Measurements from ENCODE around the gene ADAM8. TPM values are rescaled to one million over a fixed set of nuclear protein-coding genes. Genes with fewer than 3 reads are reported as not detected.

The ADAM8 gene
- polyA plus RNA-seq, 3 donors: 1.0 to 1.6 (median 1.3) TPM

- no peak for DNase-seq (ENCODE audit: low read depth in 3 of 3, low spot score in 2 of 3)
These were observed 61.1 kb downstream of the ADAM8 start for GRCh38 chr10:133215586-133215985.

GRCh38 chr10:133214468-133215410, 61.9 kb downstream of the ADAM8 start:
- no peak for DNase-seq (ENCODE audit: low read depth in 3 of 3, low spot score in 2 of 3)

GRCh38 chr10:133213641-133214467, 62.8 kb downstream of the ADAM8 start:
- no peak for DNase-seq (ENCODE audit: low read depth in 3 of 3, low spot score in 2 of 3)

- no peak for DNase-seq (ENCODE audit: low read depth in 3 of 3, low spot score in 2 of 3)
These were observed 63.7 kb downstream of the ADAM8 start for GRCh38 chr10:133212853-133213494.

Other genes starting within 250 kb of the ADAM8 start
- gene ADGRA1, start 188.9 kb downstream of the ADAM8 start, polyA plus RNA-seq (ENCODE audit: insufficient read length in 3 of 3): 1 to 10 TPM; 1.2 to 1.7 (median 1.5) TPM
- 1 to 10 TPM; 4.1 to 5.5 (median 4.2) TPM for gene KNDC1, start 116.6 kb downstream of the ADAM8 start, polyA plus RNA-seq (ENCODE audit: insufficient read length in 3 of 3)
- not detected for gene UTF1, start 46.7 kb downstream of the ADAM8 start, polyA plus RNA-seq (ENCODE audit: insufficient read length in 3 of 3)
- gene VENTX, start 39.0 kb downstream of the ADAM8 start, polyA plus RNA-seq (ENCODE audit: insufficient read length in 3 of 3): under 1 TPM; 0.04 to 0.17 (median 0.14) TPM
- 10 to 100 TPM; 53.6 to 60.4 (median 56.3) TPM for gene TUBGCP2, start 32.0 kb upstream of the ADAM8 start, polyA plus RNA-seq (ENCODE audit: insufficient read length in 3 of 3)
- gene ZNF511, start 32.0 kb upstream of the ADAM8 start, polyA plus RNA-seq (ENCODE audit: insufficient read length in 3 of 3): 10 to 100 TPM; 33.1 to 42.2 (median 34.2) TPM
- not detected for gene CALY, start 60.0 kb upstream of the ADAM8 start, polyA plus RNA-seq (ENCODE audit: insufficient read length in 3 of 3)
- 1 to 10 TPM; 3.3 to 7.1 (median 5.7) TPM for gene PRAP1, start 70.5 kb upstream of the ADAM8 start, polyA plus RNA-seq (ENCODE audit: insufficient read length in 3 of 3)
- gene FUOM, start 81.2 kb upstream of the ADAM8 start, polyA plus RNA-seq (ENCODE audit: insufficient read length in 3 of 3): 10 to 100 TPM; 13.3 to 19.7 (median 17.2) TPM
- 100 to 1,000 TPM; 120 to 146 (median 134) TPM for gene ECHS1, start 96.5 kb upstream of the ADAM8 start, polyA plus RNA-seq (ENCODE audit: insufficient read length in 3 of 3)
- 1 to 10 TPM; 3.8 to 6.2 (median 4.2) TPM for gene PAOX, start 102.4 kb upstream of the ADAM8 start, polyA plus RNA-seq (ENCODE audit: insufficient read length in 3 of 3)
- gene MTG1, start 117.3 kb upstream of the ADAM8 start, polyA plus RNA-seq (ENCODE audit: insufficient read length in 3 of 3): 10 to 100 TPM; 63.4 to 66.6 (median 65.1) TPM
- gene SPRN, start 147.8 kb upstream of the ADAM8 start, polyA plus RNA-seq (ENCODE audit: insufficient read length in 3 of 3): 1 to 10 TPM; 2.7 to 3.5 (median 3.2) TPM
- 1 to 10 TPM in 2 of 3 donors, under 1 TPM in 1; 0.98 to 1.2 (median 1.1) TPM for gene SCART1, start 177.1 kb upstream of the ADAM8 start, polyA plus RNA-seq (ENCODE audit: insufficient read length in 3 of 3)